Endothelial cell of umbilical vein (primary cell): ENCODE data around the gene TYW1.
"Not testable (repeated sequence)": the region's sequence is repeated elsewhere in the genome, so short reads cannot be mapped to it uniquely, and the experiment has no call there.

Experiments used
- POLR2AphosphoS5 ChIP-seq: IDR thresholded peaks from 2 replicates; pipeline ENCODE4 v1.6.1; 2012; ENCODE audit warnings: low read depth, mild to moderate bottlenecking, control low read depth, low read length, moderate library complexity; ENCODE audit not compliant: insufficient read depth
- TF ChIP-seq, protein P1 (sequence below), 2 donors: IDR thresholded peaks; 1 replicate in 1 of 2; 2 replicates in 1 of 2; pipeline ENCODE4 v1.5.1; 2011; ENCODE audit warnings: low read length in 2 of 2, mild to moderate bottlenecking in 2 of 2, moderate library complexity in 2 of 2, control low read depth in 1 of 2, inconsistent platforms in 1 of 2, low read depth in 1 of 2; ENCODE audit not compliant: insufficient read depth in 1 of 2; ENCODE audit errors: extremely low read depth in 1 of 2

DNA sequence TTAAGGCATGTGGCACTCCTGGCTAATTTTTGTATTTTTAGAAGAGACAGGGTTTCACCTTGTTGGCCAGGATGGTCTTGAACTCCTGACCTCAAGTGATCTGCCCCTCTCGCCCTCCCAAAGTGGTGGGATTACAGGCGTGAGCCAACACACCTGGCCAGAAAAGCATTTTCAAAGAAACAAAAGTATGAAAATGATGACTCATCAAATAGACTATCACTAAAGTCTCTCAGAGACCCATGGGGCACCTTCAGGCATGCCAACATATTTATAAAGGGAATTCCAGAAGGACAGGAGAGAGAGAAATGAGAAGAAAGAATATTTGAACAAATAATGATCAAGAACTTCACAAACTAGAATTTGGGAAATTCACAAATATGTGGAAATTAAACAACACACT, 114.7 kb downstream of the TYW1 start:
- TF ChIP-seq, protein P1, sequence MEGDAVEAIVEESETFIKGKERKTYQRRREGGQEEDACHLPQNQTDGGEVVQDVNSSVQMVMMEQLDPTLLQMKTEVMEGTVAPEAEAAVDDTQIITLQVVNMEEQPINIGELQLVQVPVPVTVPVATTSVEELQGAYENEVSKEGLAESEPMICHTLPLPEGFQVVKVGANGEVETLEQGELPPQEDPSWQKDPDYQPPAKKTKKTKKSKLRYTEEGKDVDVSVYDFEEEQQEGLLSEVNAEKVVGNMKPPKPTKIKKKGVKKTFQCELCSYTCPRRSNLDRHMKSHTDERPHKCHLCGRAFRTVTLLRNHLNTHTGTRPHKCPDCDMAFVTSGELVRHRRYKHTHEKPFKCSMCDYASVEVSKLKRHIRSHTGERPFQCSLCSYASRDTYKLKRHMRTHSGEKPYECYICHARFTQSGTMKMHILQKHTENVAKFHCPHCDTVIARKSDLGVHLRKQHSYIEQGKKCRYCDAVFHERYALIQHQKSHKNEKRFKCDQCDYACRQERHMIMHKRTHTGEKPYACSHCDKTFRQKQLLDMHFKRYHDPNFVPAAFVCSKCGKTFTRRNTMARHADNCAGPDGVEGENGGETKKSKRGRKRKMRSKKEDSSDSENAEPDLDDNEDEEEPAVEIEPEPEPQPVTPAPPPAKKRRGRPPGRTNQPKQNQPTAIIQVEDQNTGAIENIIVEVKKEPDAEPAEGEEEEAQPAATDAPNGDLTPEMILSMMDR (IDR thresholded peaks at IDR 0.05; ENCODE audit: extremely low read depth in 1 of 2, insufficient read depth in 1 of 2, low read depth in 1 of 2, low read length in 2 of 2), result not testable (repeated sequence)
- TF ChIP-seq POLR2AphosphoS5, result not testable (repeated sequence)
